Measurements from ENCODE around the gene SLC39A12.

- no peak for TF ChIP-seq FOXM1 (IDR thresholded peaks at IDR 0.05; ENCODE audit: borderline replicate concordance, low read depth)
- no peak for TF ChIP-seq CEBPB (IDR thresholded peaks at IDR 0.05)
These were observed 121.6 kb downstream of the SLC39A12 start for GRCh38 chr10:18073314-18073713.
